22Rv1 (cell line): ENCODE results near the gene PLCXD1.

Experiments
- CTCF ChIP-seq: fragments of 450-650 bp; IDR thresholded peaks from 2 replicates; pipeline ENCODE4 v1.5.1; 2017; ENCODE audit warnings: mild to moderate bottlenecking
- ZFX ChIP-seq: fragments of 450-650 bp; IDR thresholded peaks from 2 replicates; pipeline ENCODE4 v1.6.1; 2017; ENCODE audit warnings: antibody characterized with exemption, borderline replicate concordance

- no peak for TF ChIP-seq CTCF
- no peak for TF ChIP-seq ZFX
These were observed at the start of gene PLCXD1 for GRCh38 chrX:281166-281999.
